OCI-LY7 (cell line): Measurements from ENCODE around the gene ALKBH3. TPM values are rescaled to one million over a fixed set of nuclear protein-coding genes. Genes with fewer than 3 reads are reported as not detected.

Experiments used
- BruUV-seq: library from RNA; stranded (reverse); fragments of 400-500 nt; replicated peaks from 2 replicates; lab custom pipeline; 2021; lab: Mats Ljungman, UMichigan
- CTCF ChIA-PET: fragments of 300-600 bp; sonication (Branson Sonifier 250); formaldehyde crosslinking; loops from one replicate; lab custom pipeline; 2022; ENCODE audit warnings: antibody characterized with exemption; ENCODE audit not compliant: unreplicated experiment; lab: Charles Lee
- POLR2A ChIA-PET: fragments of 300-600 bp; sonication (Branson Sonifier 250); formaldehyde crosslinking; loops from one replicate; lab custom pipeline; 2022; ENCODE audit warnings: antibody characterized with exemption; lab: Charles Lee
- DNase-seq: peaks from one replicate; pipeline ENCODE4 v3.0.0-alpha.2; 2015; ENCODE audit warnings: low spot score
- H2AFZ ChIP-seq: fragments of 200-600 bp; sonication (generic), shearing (Covaris generic); 2 replicates; pipeline ENCODE4 v1.6.1; 2014; ENCODE audit warnings: mild to moderate bottlenecking, antibody characterized with exemption, low read length, moderate library complexity
- H3K27ac ChIP-seq: fragments of 200-600 bp; sonication (generic); 2 replicates; pipeline ENCODE4 v1.5.1; 2014; ENCODE audit warnings: mixed run types, low read depth, mild to moderate bottlenecking, moderate library complexity, low read length, inconsistent platforms; ENCODE audit not compliant: poor library complexity, severe bottlenecking
- H3K36me3 ChIP-seq: fragments of 200-600 bp; sonication (generic); 2 replicates; pipeline ENCODE4 v1.6.1; 2014; ENCODE audit warnings: mild to moderate bottlenecking, antibody characterized with exemption, low read length, moderate library complexity, mixed read lengths; ENCODE audit not compliant: insufficient read depth
- H3K4me1 ChIP-seq: fragments of 200-600 bp; sonication (generic); 2 replicates; pipeline ENCODE4 v1.5.1; 2014; ENCODE audit warnings: mild to moderate bottlenecking, low read length; ENCODE audit not compliant: insufficient read depth, poor library complexity, severe bottlenecking
- H3K4me2 ChIP-seq: fragments of 200-600 bp; sonication (generic); 2 replicates; pipeline ENCODE4 v1.6.1; 2014; ENCODE audit warnings: mild to moderate bottlenecking, low read length
- H3K4me3 ChIP-seq: fragments of 200-600 bp; sonication (generic); 2 replicates; pipeline ENCODE4 v1.5.1; 2014; ENCODE audit warnings: mild to moderate bottlenecking, low read depth, low read length; ENCODE audit not compliant: poor library complexity, severe bottlenecking
- H3K79me2 ChIP-seq: fragments of 200-600 bp; sonication (generic); 2 replicates; pipeline ENCODE4 v1.6.1; 2016; ENCODE audit warnings: low read depth, mild to moderate bottlenecking, low read length, moderate library complexity, mixed read lengths; ENCODE audit not compliant: insufficient read depth
- H3K9me2 ChIP-seq: fragments of 200-600 bp; sonication (generic); 2 replicates; pipeline ENCODE4 v1.6.1; 2016; ENCODE audit warnings: mild to moderate bottlenecking, low read length, mixed read lengths; ENCODE audit not compliant: insufficient read depth
- H3K9me3 ChIP-seq: fragments of 200-600 bp; sonication (generic); 2 replicates; pipeline ENCODE4 v1.6.1; 2014; ENCODE audit warnings: mild to moderate bottlenecking, mixed run types, low read length, mixed read lengths
- H4K20me1 ChIP-seq: fragments of 200-600 bp; sonication (generic); 2 replicates; pipeline ENCODE4 v1.6.1; 2014; ENCODE audit warnings: mild to moderate bottlenecking, antibody characterized with exemption, low read length, moderate library complexity, mixed read lengths; ENCODE audit not compliant: insufficient read depth
- EZH2phosphoT487 ChIP-seq: fragments of 200-600 bp; sonication (generic); IDR thresholded peaks from 2 replicates; pipeline ENCODE4 v1.6.1; 2018; ENCODE audit warnings: low read depth, borderline replicate concordance, mild to moderate bottlenecking, mixed run types, antibody characterized with exemption, low read length, moderate library complexity, mixed read lengths
- intact Hi-C: fragments of 100-400 bp; cut with micrococcal nuclease; formaldehyde crosslinking; loops from one replicate; pipeline ENCODE4 v1.10.0; 2022; ENCODE audit not compliant: unreplicated experiment
- total RNA-seq, 2 experiments: library from RNA; depleted of rRNA in 1 of 2; stranded (reverse); fragments of >200 nt in 1 of 2; shearing (Covaris generic) in 1 of 2; gene quantifications; 2 replicates each; pipeline ENCODE4 v1.2.3, GENCODE V29; 2014 to 2022
- TF ChIP-seq, protein P1 (sequence below): fragments of 200-600 bp; sonication (generic); conservative IDR thresholded peaks from 2 replicates; pipeline ENCODE4 v1.5.1; 2014; ENCODE audit warnings: mild to moderate bottlenecking, antibody characterized with exemption, low read length, moderate library complexity, mixed read lengths

ALKBH3 gene
- total RNA-seq, 2 experiments from 2014 or later: not detected

- intact Hi-C loops: no loop called here
- Histone ChIP-seq H3K9me3 (no peaks in the 10 kb centered on the region), H3K4me3 (no peak overlapping the region), H3K9me2 (no peaks in the 10 kb centered on the region), H3K36me3 (no peaks in the 10 kb centered on the region), H3K4me2 (no peak overlapping the region), H2AFZ (no peak overlapping the region), H3K27ac (no peak overlapping the region), H3K79me2 (no peaks in the 10 kb centered on the region), H3K4me1 (no peaks in the 10 kb centered on the region), H4K20me1 (no peaks in the 10 kb centered on the region)
- no peak for DNase-seq
- ChIA-PET POLR2A (no interaction called here), CTCF (no interaction called here)
- TF ChIP-seq EZH2phosphoT487: no peak
- TF ChIP-seq, protein P1, sequence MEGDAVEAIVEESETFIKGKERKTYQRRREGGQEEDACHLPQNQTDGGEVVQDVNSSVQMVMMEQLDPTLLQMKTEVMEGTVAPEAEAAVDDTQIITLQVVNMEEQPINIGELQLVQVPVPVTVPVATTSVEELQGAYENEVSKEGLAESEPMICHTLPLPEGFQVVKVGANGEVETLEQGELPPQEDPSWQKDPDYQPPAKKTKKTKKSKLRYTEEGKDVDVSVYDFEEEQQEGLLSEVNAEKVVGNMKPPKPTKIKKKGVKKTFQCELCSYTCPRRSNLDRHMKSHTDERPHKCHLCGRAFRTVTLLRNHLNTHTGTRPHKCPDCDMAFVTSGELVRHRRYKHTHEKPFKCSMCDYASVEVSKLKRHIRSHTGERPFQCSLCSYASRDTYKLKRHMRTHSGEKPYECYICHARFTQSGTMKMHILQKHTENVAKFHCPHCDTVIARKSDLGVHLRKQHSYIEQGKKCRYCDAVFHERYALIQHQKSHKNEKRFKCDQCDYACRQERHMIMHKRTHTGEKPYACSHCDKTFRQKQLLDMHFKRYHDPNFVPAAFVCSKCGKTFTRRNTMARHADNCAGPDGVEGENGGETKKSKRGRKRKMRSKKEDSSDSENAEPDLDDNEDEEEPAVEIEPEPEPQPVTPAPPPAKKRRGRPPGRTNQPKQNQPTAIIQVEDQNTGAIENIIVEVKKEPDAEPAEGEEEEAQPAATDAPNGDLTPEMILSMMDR: no peak
- BruUV-seq: no TSS peak
Measured at GRCh38 chr11:43942662-43943371, 62.2 kb downstream of the ALKBH3 start.

DNA sequence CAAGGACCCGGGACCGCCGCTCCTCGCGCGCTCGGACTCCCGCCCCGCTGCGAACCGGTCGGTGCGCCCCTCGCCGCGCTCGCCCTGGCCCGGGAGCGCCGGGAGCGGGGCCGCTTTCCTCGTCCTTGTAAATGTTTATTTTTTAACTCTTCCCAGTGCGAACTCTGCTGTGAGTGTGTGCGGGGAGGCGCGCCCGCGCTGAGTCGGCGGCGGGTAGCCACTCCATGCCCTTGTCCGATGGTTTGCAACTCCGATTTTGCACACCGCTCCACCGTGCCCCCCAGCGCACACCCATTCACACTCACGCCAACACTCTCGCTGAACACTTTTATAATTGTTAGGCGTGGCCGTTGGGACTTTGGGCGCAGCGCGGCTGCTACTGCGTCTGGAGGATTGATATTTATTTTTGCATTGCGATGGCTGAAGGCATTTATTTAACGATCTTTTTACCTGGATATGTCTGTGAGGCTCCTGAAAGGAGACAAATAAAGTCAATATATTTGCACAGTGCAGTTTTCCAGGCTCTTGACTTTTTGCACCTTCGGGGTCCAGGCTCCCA, 62.8 kb downstream of the ALKBH3 start:
- intact Hi-C loops: no loop called here
- H3K4me1 ChIP-seq: no peaks in the 10 kb centered on the region
- no peak overlapping the region for H3K27ac ChIP-seq
- no peaks in the 10 kb centered on the region for H3K9me3 ChIP-seq
- DNase-seq: no peak
- POLR2A ChIA-PET: no interaction called here
- no peaks in the 10 kb centered on the region for H4K20me1 ChIP-seq
- CTCF ChIA-PET: no interaction called here
- H3K79me2 ChIP-seq: no peaks in the 10 kb centered on the region
- BruUV-seq: no TSS peak
- H3K9me2 ChIP-seq: no peaks in the 10 kb centered on the region
- no peak overlapping the region for H3K4me2 ChIP-seq
- TF ChIP-seq EZH2phosphoT487: no peak
- TF ChIP-seq, protein P1: no peak
- H3K36me3 ChIP-seq: no peaks in the 10 kb centered on the region
- no peak overlapping the region for H3K4me3 ChIP-seq
- H2AFZ ChIP-seq: no peak overlapping the region
